Pons (tissue), 1 donor: Measurements from ENCODE around the gene C16orf87.
"Not testable (repeated sequence)": the region's sequence is repeated elsewhere in the genome, so short reads cannot be mapped to it uniquely, and the experiment has no call there.

ENCODE experiments used
- DNase-seq: peaks from one replicate; pipeline ENCODE4 v3.0.0-alpha.2; 2016; ENCODE audit warnings: low spot score

C16orf87 gene

DNA sequence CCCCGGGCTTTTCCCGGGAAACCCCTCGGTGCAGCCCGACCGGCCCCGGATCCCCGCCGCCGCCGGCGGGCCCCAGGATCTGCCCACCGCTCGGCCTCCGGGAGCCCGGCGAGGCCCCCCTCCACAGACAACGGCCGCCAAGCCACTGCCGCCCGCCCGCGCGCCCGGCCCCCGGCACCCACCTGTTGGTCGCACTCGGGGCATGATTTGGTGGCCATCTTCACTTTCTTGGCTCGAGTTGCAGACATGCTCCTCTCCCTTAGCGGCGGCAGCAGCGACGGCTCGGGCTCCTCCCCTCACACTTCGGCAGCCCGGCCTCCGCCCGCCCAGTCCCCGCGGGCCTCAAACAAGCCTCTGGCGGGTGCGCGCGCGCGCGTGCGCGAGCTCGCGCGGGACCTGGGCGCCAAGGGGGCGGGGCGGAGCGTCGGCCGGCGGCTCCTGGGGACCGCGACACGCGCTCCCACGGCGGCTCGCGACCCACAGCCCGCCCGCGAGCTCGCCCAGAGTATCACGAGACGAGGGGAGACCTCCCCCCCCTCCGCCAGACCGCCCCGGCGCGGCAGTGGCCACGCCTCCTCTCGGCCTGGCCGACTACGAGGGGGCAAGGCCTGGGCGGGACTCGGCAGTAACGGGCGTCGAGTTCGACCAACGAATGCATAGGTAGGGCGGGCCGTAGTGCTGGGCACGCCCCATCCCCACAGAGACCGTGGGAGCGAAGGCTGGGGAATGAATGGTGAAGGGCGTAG is at the start of gene C16orf87:
TSS of gene C16orf87 (minus strand) at position 279 of the 746 bp plus-strand sequence. CDS start at position 248, 31 bp downstream.
- DNase-seq = peak; percentile 96

- no peak for DNase-seq
These were observed 44.3 kb upstream of the C16orf87 start for GRCh38 chr16:46875243-46875642.

GRCh38 chr16:46873201-46873600 is 42.2 kb upstream of the C16orf87 start:
- DNase-seq = no peak

GRCh38 chr16:46871597-46871996 is 40.6 kb upstream of the C16orf87 start:
- DNase-seq = no peak

DNA sequence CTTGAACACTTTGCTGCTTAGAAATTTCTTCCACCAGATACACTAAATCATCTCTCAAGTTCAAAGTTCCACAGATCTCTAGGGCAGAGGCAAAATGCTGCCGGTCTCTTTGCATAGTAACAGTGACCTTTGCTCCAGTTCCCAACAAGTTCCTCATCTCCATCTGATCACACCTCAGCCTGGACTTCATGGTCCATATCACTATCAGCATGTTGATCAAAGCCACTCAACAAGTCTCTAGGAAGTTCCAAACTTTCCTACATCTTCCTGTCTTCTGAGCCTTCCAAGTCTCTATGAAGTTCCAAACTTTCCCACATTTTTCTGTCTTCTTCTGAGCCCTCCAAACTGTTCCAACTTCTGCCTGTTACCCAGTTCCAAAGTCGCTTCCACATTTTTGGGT is 37.9 kb upstream of the C16orf87 start:
- DNase-seq = not testable (repeated sequence)

GRCh38 chr16:46867486-46867885 is 36.5 kb upstream of the C16orf87 start:
- DNase-seq = not testable (repeated sequence)

DNA sequence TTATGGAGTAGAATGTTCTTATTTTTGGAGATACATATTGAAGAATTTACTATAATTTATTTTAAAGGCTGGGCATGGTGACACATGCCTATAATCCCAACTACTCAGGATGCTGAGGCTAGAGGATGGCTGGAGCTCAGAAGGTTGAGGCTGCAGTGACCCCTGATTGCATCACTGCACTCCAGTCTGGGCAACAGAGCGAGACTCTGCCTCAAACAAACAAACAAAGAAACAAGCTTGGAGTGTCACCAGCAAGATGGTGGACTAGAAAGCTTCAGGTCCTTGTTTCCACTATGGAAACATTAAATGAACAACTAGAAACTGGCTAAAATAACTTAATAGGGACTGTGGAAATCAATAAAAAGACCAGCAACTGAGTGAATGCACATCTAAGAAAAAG is 35.3 kb upstream of the C16orf87 start:
- no peak for DNase-seq

GRCh38 chr16:46862555-46863447 is 31.8 kb upstream of the C16orf87 start:
- no peak for DNase-seq

- DNase-seq = no peak
These were observed 28.8 kb upstream of the C16orf87 start for GRCh38 chr16:46859719-46860152.

- DNase-seq = no peak
These were observed 27.2 kb upstream of the C16orf87 start for GRCh38 chr16:46858151-46858550.

GRCh38 chr16:46857368-46857945 is 26.5 kb upstream of the C16orf87 start:
- DNase-seq = peak; percentile 75

- DNase-seq = no peak
These were observed 24.4 kb upstream of the C16orf87 start for GRCh38 chr16:46855389-46855788.

GRCh38 chr16:46854846-46855245 is 23.9 kb upstream of the C16orf87 start:
- no peak for DNase-seq

GRCh38 chr16:46853713-46854443 is 22.9 kb upstream of the C16orf87 start:
- peak; percentile 90 for DNase-seq

GRCh38 chr16:46852130-46852529 is 21.1 kb upstream of the C16orf87 start:
- DNase-seq = no peak

DNA sequence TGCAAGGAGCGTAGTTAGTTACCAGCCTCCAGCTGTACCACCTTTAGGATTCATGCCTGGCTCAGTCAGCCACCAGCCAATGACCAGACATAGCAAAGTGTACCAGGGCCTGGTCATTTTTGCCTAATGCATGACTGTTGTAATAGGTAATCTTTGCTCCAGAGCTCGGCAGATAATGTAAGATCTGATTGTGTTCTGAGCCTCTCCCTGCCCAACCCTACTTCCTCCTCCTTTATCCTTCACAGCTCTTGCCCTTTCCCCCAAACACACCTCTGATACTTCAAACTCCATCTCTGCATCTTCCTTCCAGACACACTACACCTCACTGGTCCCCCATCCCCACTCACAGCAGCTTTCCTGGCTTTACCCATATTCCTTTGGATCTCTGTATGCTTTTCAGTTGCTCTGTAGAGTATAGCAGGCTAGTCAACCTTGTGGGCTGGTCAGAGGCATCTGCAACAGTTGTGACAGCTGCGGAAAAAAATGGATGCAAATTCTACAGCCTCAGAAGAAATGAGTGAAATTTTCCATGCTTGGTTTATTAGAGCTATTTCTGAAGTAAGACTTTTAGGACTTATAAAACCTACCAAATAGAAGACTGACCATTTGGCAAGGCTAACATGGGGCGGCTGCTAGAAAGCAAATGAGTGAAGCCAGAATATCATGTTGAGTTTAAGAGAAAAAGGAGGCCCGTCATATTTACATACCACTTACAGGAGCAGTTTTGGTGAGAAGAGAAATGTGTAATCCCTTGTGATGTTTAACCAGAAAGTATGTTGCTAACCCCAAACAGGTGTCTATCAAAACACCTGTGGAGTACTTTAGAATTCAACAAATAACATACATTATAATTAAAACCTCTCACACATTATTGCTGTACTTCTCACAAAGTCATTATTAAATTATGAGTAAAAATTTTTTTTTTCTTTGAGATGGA is 19.9 kb upstream of the C16orf87 start:
- DNase-seq = no peak

GRCh38 chr16:46848768-46849764 is 18.1 kb upstream of the C16orf87 start:
- DNase-seq = no peak

- no peak for DNase-seq
These were observed 15.0 kb upstream of the C16orf87 start for GRCh38 chr16:46845952-46846351.

- DNase-seq = no peak
These were observed 13.8 kb upstream of the C16orf87 start for GRCh38 chr16:46844771-46845170.
